NCI-H1048 (cell line): ENCODE measurements around the gene COA1.
A peak's percentile ranks its signal among the peaks of the same experiment; 100 is the strongest.
"Not testable (repeated sequence)": the region's sequence is repeated elsewhere in the genome, so short reads cannot be mapped to it uniquely, and the experiment has no call there.

Experiments
- DNase-seq: peaks from one replicate; lab custom pipeline; 2025; lab: John Stamatoyannopoulos, UW

COA1 gene

GRCh38 chr7:43729214-43729923 is at the start of gene COA1:
COA1 (minus strand) TSS chr7:43729523; CDS start chr7:43648614, 80,909 bp downstream.
- DNase-seq: peak; percentile 66

- not testable (repeated sequence) for DNase-seq
Measured at GRCh38 chr7:43778293-43779044, 49.1 kb upstream of the COA1 start.

GRCh38 chr7:43775255-43775654 is 45.9 kb upstream of the COA1 start:
- DNase-seq: not testable (repeated sequence)

- not testable (repeated sequence) for DNase-seq
Measured at GRCh38 chr7:43773268-43773667, 43.9 kb upstream of the COA1 start.

- no peak for DNase-seq
Measured at GRCh38 chr7:43771573-43771972, 42.2 kb upstream of the COA1 start.

GRCh38 chr7:43771128-43771527 is 41.8 kb upstream of the COA1 start:
- no peak for DNase-seq

- DNase-seq: no peak
Measured at GRCh38 chr7:43769791-43770465, 40.6 kb upstream of the COA1 start.

- DNase-seq: no peak
Measured at GRCh38 chr7:43769281-43769680, 40.0 kb upstream of the COA1 start.

- DNase-seq: no peak
Measured at GRCh38 chr7:43768887-43769272, 39.6 kb upstream of the COA1 start.

GRCh38 chr7:43768201-43768886 is 39.0 kb upstream of the COA1 start:
- DNase-seq: no peak

- DNase-seq: no peak
Measured at GRCh38 chr7:43767311-43767710, 38.0 kb upstream of the COA1 start.

- DNase-seq: no peak
Measured at GRCh38 chr7:43766564-43766963, 37.2 kb upstream of the COA1 start.

GRCh38 chr7:43764807-43765491 is 35.6 kb upstream of the COA1 start:
- no peak for DNase-seq

- DNase-seq: no peak
Measured at GRCh38 chr7:43764039-43764761, 34.9 kb upstream of the COA1 start.

GRCh38 chr7:43763183-43763582 is 33.9 kb upstream of the COA1 start:
- no peak for DNase-seq

GRCh38 chr7:43761938-43762692 is 32.8 kb upstream of the COA1 start:
- no peak for DNase-seq

GRCh38 chr7:43761382-43761781 is 32.1 kb upstream of the COA1 start:
- DNase-seq: no peak

GRCh38 chr7:43760861-43761260 is 31.5 kb upstream of the COA1 start:
- DNase-seq: no peak

GRCh38 chr7:43758822-43759683 is 29.7 kb upstream of the COA1 start:
- no peak for DNase-seq
